Activated naive CD8-positive, alpha-beta T cell treated with anti-CD3 and anti-CD28 coated beads for 36 hours (primary cell): Measurements from ENCODE around the gene ITGB8. TPM values are rescaled to one million over a fixed set of nuclear protein-coding genes. Genes with fewer than 3 reads are reported as not detected.

Source experiments
- DNase-seq: peaks from one replicate; pipeline ENCODE4 v3.0.0; 2021
- H3K27ac Mint-ChIP-seq: one replicate; pipeline ENCODE4 v1.8.0; 2022; ENCODE audit warnings: mild to moderate bottlenecking, moderate library complexity, mixed read lengths
- H3K27me3 Mint-ChIP-seq: one replicate; pipeline ENCODE4 v1.8.0; 2022; ENCODE audit warnings: mild to moderate bottlenecking, mixed read lengths
- H3K36me3 Mint-ChIP-seq: one replicate; pipeline ENCODE4 v1.8.0; 2021; ENCODE audit warnings: mild to moderate bottlenecking, mixed read lengths
- H3K4me1 Mint-ChIP-seq: one replicate; pipeline ENCODE4 v1.8.0; 2021; ENCODE audit warnings: mixed read lengths
- H3K4me3 Mint-ChIP-seq: one replicate; pipeline ENCODE4 v1.8.0; 2022; ENCODE audit warnings: mild to moderate bottlenecking, moderate library complexity, mixed read lengths
- H3K9me3 Mint-ChIP-seq: one replicate; pipeline ENCODE4 v1.8.0; 2022; ENCODE audit warnings: mixed read lengths
- total RNA-seq, 2 experiments: library from RNA; stranded (reverse); gene quantifications; one replicate each; pipeline ENCODE4 v1.2.3, GENCODE V29; 2021

The ITGB8 gene
- total RNA-seq, 2 experiments from 2014 or later, result not detected

GRCh38 chr7:20320322-20320721 lies 10.4 kb upstream of the ITGB8 start:
- Mint-ChIP-seq H3K9me3 (no peaks in the 10 kb centered on the region), H3K27ac (no peak overlapping the region), H3K4me3 (no peak overlapping the region), H3K36me3 (no peaks in the 10 kb centered on the region), H3K27me3 (peaks cover 11% of the 10 kb centered on the region), H3K4me1 (no peaks in the 10 kb centered on the region)
- no peak for DNase-seq

GRCh38 chr7:20320786-20321185 lies 9.9 kb upstream of the ITGB8 start:
- H3K27ac Mint-ChIP-seq, result no peak overlapping the region
- no peak for DNase-seq
- H3K4me3 Mint-ChIP-seq, result no peak overlapping the region
- no peaks in the 10 kb centered on the region for H3K4me1 Mint-ChIP-seq
- H3K9me3 Mint-ChIP-seq, result no peaks in the 10 kb centered on the region
- H3K27me3 Mint-ChIP-seq, result peaks cover 12% of the 10 kb centered on the region
- H3K36me3 Mint-ChIP-seq, result no peaks in the 10 kb centered on the region

DNA sequence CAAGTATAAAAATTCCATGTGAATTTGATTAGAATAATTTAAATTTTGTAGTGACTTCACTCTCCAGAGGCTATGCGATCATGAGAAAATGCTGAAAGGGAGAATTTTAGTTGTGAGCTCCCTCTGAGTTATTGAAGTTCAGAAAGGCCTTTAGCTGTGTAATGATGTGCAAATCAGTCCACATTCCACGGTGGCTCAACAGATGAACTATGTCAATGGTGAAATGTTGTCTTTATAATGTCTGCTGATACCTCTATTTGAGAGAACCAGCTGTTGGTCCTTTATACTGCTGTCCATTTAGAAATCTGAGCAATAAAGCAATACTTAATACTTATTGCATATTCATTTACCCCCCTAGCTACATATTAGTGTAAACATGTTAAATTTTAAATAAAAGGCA lies 7.1 kb upstream of the ITGB8 start:
- no peaks in the 10 kb centered on the region for H3K4me1 Mint-ChIP-seq

GRCh38 chr7:20326342-20326741 lies 4.4 kb upstream of the ITGB8 start:
- Mint-ChIP-seq H3K9me3 (no peaks in the 10 kb centered on the region), H3K4me1 (peaks cover 15% of the 10 kb centered on the region), H3K27me3 (peaks cover 49% of the 10 kb centered on the region), H3K36me3 (no peaks in the 10 kb centered on the region), H3K27ac (no peak overlapping the region), H3K4me3 (no peak overlapping the region)
- DNase-seq, result no peak

More for the DNA sequence above, 7.1 kb upstream of the ITGB8 start:
- Mint-ChIP-seq H3K27ac (no peak overlapping the region), H3K4me3 (no peak overlapping the region), H3K36me3 (no peaks in the 10 kb centered on the region), H3K27me3 (peaks cover 29% of the 10 kb centered on the region), H3K9me3 (no peaks in the 10 kb centered on the region)
- DNase-seq, result no peak

- Mint-ChIP-seq H3K36me3 (no peaks in the 10 kb centered on the region), H3K9me3 (no peaks in the 10 kb centered on the region), H3K4me1 (peaks cover 19% of the 10 kb centered on the region), H3K27me3 (peaks cover 50% of the 10 kb centered on the region), H3K4me3 (no peak overlapping the region), H3K27ac (no peak overlapping the region)
- DNase-seq, result no peak
Measured at GRCh38 chr7:20327055-20327454, 3.6 kb upstream of the ITGB8 start.

- H3K27me3 Mint-ChIP-seq, result peaks cover 59% of the 10 kb centered on the region
- H3K4me3 Mint-ChIP-seq, result no peak overlapping the region
- H3K27ac Mint-ChIP-seq, result no peak overlapping the region
- no peaks in the 10 kb centered on the region for H3K36me3 Mint-ChIP-seq
- H3K9me3 Mint-ChIP-seq, result no peaks in the 10 kb centered on the region
- H3K4me1 Mint-ChIP-seq, result peaks cover 19% of the 10 kb centered on the region
- no peak for DNase-seq
Measured at GRCh38 chr7:20328027-20328426, 2.7 kb upstream of the ITGB8 start.

DNA sequence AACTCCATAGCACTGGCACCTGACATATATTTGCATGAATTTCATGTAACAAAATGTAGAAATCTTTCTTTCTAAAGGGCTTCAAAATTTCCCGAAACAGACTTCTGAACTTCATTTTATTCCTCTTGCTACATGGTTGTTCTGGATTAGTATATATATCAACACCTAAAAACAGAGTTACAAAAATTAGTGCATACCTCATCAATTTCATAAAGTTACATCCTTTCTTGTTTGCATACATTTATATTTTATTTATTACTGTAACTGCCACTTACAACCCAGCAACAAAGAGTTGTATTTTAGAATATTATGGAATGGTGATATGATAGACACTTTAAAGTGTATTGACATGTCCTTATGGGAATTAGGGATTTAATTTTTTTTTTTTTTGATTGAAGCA lies 2.0 kb upstream of the ITGB8 start:
- Mint-ChIP-seq H3K4me3 (no peak overlapping the region), H3K36me3 (no peaks in the 10 kb centered on the region), H3K27me3 (peaks cover 65% of the 10 kb centered on the region), H3K9me3 (no peaks in the 10 kb centered on the region), H3K27ac (no peak overlapping the region), H3K4me1 (peaks cover 19% of the 10 kb centered on the region)
- DNase-seq, result no peak

DNA sequence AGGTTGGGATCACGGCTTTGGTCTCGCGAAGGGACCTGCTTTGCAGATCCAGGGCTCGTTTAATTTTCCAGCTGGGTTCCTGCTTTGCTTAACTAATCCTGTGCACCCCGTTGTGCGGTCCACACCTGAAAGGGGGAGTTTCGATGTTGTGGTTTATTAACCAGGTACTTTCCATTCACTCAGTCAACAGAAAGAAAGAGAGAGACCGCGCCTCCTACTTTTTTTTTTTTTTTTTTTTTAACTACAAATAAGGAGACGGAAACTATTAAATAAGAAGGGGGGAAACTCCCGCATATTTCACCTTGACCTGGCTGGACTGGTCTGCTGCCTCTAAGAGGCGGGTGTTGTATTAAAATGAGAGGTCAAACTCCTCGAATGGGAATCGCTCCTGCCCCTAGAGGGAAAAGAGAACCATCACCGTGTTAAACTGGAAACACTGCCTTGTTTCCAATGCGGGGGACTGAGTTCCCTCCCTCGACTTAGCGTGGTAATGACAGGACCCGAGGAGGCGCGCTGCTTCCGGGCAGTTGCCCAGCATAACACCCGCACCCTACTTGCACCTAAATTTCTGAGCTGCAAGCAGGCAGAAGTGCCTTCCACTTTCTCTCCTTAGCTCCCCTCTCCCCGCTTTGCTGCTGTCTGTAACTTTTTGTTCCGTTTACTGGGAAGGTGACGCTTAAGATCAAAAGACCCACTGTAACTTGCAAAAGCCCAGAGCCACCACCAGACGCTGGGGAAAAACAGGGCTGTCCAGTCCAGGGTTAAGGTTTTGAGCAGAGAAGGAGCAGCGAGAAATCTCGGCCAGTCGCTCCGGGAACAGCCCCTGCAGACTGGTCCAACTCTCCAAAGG lies 1.1 kb upstream of the ITGB8 start:
- no peaks in the 10 kb centered on the region for H3K9me3 Mint-ChIP-seq
- peaks cover 67% of the 10 kb centered on the region for H3K27me3 Mint-ChIP-seq
- H3K36me3 Mint-ChIP-seq, result no peaks in the 10 kb centered on the region
- DNase-seq, result peak; percentile 18
- peaks cover 19% of the 10 kb centered on the region for H3K4me1 Mint-ChIP-seq
- H3K27ac Mint-ChIP-seq, result peak overlapping the region; percentile 59
- H3K4me3 Mint-ChIP-seq, result peak overlapping the region; percentile 84

DNA sequence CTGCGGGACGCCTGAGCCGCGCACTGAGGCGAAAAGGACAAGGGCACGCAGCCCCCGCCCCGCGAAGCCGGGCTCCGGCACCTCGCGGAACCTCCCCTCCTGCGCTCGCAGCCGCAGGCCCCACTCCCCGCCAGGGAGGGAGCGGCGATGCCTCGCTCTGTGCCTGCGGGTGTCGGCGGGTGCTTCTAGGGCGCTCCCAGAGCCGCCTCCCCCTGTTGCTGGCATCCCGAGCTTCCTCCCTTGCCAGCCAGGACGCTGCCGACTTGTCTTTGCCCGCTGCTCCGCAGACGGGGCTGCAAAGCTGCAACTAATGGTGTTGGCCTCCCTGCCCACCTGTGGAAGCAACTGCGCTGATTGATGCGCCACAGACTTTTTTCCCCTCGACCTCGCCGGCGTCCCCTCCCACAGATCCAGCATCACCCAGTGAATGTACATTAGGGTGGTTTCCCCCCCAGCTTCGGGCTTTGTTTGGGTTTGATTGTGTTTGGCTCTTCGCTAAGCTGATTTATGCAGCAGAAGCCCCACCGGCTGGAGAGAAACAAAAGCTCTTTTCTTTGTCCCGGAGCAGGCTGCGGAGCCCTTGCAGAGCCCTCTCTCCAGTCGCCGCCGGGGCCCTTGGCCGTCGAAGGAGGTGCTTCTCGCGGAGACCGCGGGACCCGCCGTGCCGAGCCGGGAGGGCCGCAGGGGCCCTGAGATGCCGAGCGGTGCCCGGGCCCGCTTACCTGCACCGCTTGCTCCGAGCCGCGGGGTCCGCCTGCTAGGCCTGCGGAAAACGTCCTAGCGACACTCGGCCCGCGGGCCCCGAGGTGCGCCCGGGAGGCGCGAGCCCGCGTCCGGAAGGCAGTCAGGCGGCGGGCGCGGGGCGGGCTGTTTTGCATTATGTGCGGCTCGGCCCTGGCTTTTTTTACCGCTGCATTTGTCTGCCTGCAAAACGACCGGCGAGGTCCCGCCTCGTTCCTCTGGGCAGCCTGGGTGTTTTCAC lies 519 bp downstream of the ITGB8 start:
- peak; percentile 40 for DNase-seq
- H3K27me3 Mint-ChIP-seq, result peaks cover 69% of the 10 kb centered on the region
- H3K4me1 Mint-ChIP-seq, result peaks cover 19% of the 10 kb centered on the region
- H3K9me3 Mint-ChIP-seq, result no peaks in the 10 kb centered on the region
- H3K4me3 Mint-ChIP-seq, result peak overlapping the region; percentile 74
- no peak overlapping the region for H3K27ac Mint-ChIP-seq
- no peaks in the 10 kb centered on the region for H3K36me3 Mint-ChIP-seq

- H3K4me3 Mint-ChIP-seq, result peak overlapping the region; percentile 65
- no peak overlapping the region for H3K27ac Mint-ChIP-seq
- peaks cover 66% of the 10 kb centered on the region for H3K27me3 Mint-ChIP-seq
- no peaks in the 10 kb centered on the region for H3K9me3 Mint-ChIP-seq
- peaks cover 19% of the 10 kb centered on the region for H3K4me1 Mint-ChIP-seq
- H3K36me3 Mint-ChIP-seq, result no peaks in the 10 kb centered on the region
- DNase-seq, result no peak
Measured at GRCh38 chr7:20331910-20332813, 1.5 kb downstream of the ITGB8 start.

DNA sequence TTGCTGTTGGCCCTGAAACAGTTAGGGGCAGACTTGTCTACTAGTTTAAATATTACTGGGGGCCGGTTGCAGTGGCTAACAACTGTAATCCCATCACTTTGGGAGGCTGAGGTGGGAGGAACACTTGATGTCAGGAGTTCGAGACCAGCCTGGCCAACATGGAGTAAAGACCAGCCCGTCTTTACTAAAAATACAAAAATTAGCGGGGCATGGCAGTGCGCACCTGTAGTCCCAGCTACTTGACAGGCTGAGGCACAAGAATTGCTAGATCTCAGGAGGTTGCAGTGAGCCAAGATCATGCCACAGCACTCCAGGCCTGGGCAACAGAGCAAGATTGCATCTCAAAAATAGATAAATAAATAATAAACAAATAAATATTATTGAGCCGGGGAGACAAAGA lies 7.6 kb downstream of the ITGB8 start:
- Mint-ChIP-seq H3K27me3 (peaks cover 34% of the 10 kb centered on the region), H3K4me3 (no peak overlapping the region), H3K27ac (no peak overlapping the region), H3K4me1 (no peaks in the 10 kb centered on the region), H3K9me3 (no peaks in the 10 kb centered on the region), H3K36me3 (no peaks in the 10 kb centered on the region)
- DNase-seq, result no peak

GRCh38 chr7:20340839-20341238 lies 10.1 kb downstream of the ITGB8 start:
- Mint-ChIP-seq H3K4me1 (no peaks in the 10 kb centered on the region), H3K4me3 (no peak overlapping the region), H3K9me3 (no peaks in the 10 kb centered on the region), H3K27ac (no peak overlapping the region), H3K36me3 (no peaks in the 10 kb centered on the region), H3K27me3 (peaks cover 17% of the 10 kb centered on the region)
- DNase-seq, result no peak

- Mint-ChIP-seq H3K4me3 (no peak overlapping the region), H3K9me3 (no peaks in the 10 kb centered on the region), H3K4me1 (no peaks in the 10 kb centered on the region), H3K27ac (no peak overlapping the region), H3K27me3 (peaks cover 6% of the 10 kb centered on the region), H3K36me3 (no peaks in the 10 kb centered on the region)
- DNase-seq, result no peak
Measured at GRCh38 chr7:20343205-20343604, 12.5 kb downstream of the ITGB8 start.

DNA sequence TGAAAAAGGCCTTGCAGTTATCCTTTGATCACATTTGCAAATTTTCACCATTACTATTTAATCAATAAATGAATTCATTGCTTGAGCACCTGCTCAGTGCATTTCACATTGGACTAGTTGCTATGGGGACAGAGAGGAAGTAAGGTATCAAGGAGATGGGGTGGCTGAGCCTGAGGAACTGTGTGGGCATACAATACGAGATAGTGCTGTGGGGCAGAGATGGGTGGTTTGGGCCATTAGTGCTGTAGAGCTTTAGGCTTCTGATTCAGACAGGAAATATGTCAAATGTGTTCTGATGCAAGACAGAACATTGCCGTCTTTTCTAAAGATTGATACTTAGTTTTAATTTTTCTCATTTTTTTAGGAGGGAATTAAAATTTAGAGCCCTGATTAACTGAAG lies 13.2 kb downstream of the ITGB8 start:
- H3K9me3 Mint-ChIP-seq, result no peaks in the 10 kb centered on the region
- H3K4me3 Mint-ChIP-seq, result no peak overlapping the region
- no peak for DNase-seq
- no peak overlapping the region for H3K27ac Mint-ChIP-seq
- H3K36me3 Mint-ChIP-seq, result no peaks in the 10 kb centered on the region
- H3K27me3 Mint-ChIP-seq, result peaks cover 6% of the 10 kb centered on the region
- H3K4me1 Mint-ChIP-seq, result no peaks in the 10 kb centered on the region
